ENCODE measurements around the gene CA5B. TPM values are rescaled to one million over a fixed set of nuclear protein-coding genes. Genes with fewer than 3 reads are reported as not detected.

The CA5B gene
- total and polyA plus RNA-seq, 8 donors: 1.9 to 7.9 (median 4.9) TPM

GRCh38 chrX:15834053-15834452 is 96.0 kb downstream of the CA5B start:
- WGBS, 2 donors: 74 to 84% methylated on average over 3 of the region's 3 CpGs
- no peak overlapping the region for H3K4me3 ChIP-seq
- FAIRE-seq (no peak), ATAC-seq (no peak), DNase-seq (no peak)
- TF ChIP-seq CTCF (IDR thresholded peaks at IDR 0.05): no peak
- intact Hi-C loops (cut with DNase I): no loop called here
- no peak overlapping the region for H3K27ac ChIP-seq
- no peaks in the 10 kb centered on the region for H3K9me3 ChIP-seq
- H3K36me3 ChIP-seq: no peaks in the 10 kb centered on the region
- H3K27me3 ChIP-seq: no peaks in the 10 kb centered on the region
- no peaks in the 10 kb centered on the region for H3K4me1 ChIP-seq

- FAIRE-seq (no peak), ATAC-seq (no peak), DNase-seq (no peak)
- 51 to 73% methylated on average over 5 of the region's 5 CpGs for WGBS, 2 donors
- Histone ChIP-seq H3K27ac (no peak overlapping the region), H3K27me3 (no peaks in the 10 kb centered on the region), H3K4me3 (no peak overlapping the region), H3K36me3 (no peaks in the 10 kb centered on the region), H3K4me1 (no peaks in the 10 kb centered on the region), H3K9me3 (no peaks in the 10 kb centered on the region)
- intact Hi-C loops (cut with DNase I): no loop called here
- no peak for TF ChIP-seq CTCF (IDR thresholded peaks at IDR 0.05)
Measured at GRCh38 chrX:15834827-15835595, 96.9 kb downstream of the CA5B start.

Other genes with a start within 250 kb of the CA5B start
- gene PIR, start 244.9 kb upstream of the CA5B start, total RNA-seq: 1 to 10 TPM; 1.1 to 2.4 (median 1.7) TPM
- 1 to 10 TPM; 3.0 to 7.0 TPM for gene PIR, start 244.9 kb upstream of the CA5B start, polyA plus RNA-seq
- gene BMX, start 237.5 kb upstream of the CA5B start, total RNA-seq: 1 to 10 TPM in 1 of 6 donors, under 1 TPM in 5; 0.28 to 3.2 (median 0.48) TPM
- under 1 TPM; 0.27 to 0.73 TPM for gene BMX, start 237.5 kb upstream of the CA5B start, polyA plus RNA-seq
- gene ACE2, start 137.3 kb upstream of the CA5B start, total RNA-seq: 1 to 10 TPM in 4 of 6 donors, under 1 TPM in 2; 0.63 to 3.4 (median 2.0) TPM
- 1 to 10 TPM in 1 of 2 donors, under 1 TPM in 1; 0.49 to 2.6 TPM for gene ACE2, start 137.3 kb upstream of the CA5B start, polyA plus RNA-seq
- gene CLTRN, start 73.5 kb upstream of the CA5B start, total RNA-seq: 1 to 10 TPM in 3 of 6 donors, under 1 TPM in 3; 0.79 to 3.6 (median 1.5) TPM
- gene CLTRN, start 73.5 kb upstream of the CA5B start, polyA plus RNA-seq: 10 to 100 TPM in 1 of 2 donors, 1 to 10 TPM in 1; 3.3 to 14.6 TPM
- 1 to 10 TPM; 3.0 to 7.1 (median 4.8) TPM for gene ZRSR2, start 52.2 kb downstream of the CA5B start, total RNA-seq
- gene ZRSR2, start 52.2 kb downstream of the CA5B start, polyA plus RNA-seq: 10 to 100 TPM; 15.2 to 33.1 TPM
- gene AP1S2, start 116.5 kb downstream of the CA5B start, total RNA-seq: 10 to 100 TPM in 2 of 6 donors, 1 to 10 TPM in 4; 4.8 to 17.5 (median 6.8) TPM
- 1 to 10 TPM; 4.0 to 8.3 TPM for gene AP1S2, start 116.5 kb downstream of the CA5B start, polyA plus RNA-seq